Measurements from ENCODE around the gene CCN6.

DNA sequence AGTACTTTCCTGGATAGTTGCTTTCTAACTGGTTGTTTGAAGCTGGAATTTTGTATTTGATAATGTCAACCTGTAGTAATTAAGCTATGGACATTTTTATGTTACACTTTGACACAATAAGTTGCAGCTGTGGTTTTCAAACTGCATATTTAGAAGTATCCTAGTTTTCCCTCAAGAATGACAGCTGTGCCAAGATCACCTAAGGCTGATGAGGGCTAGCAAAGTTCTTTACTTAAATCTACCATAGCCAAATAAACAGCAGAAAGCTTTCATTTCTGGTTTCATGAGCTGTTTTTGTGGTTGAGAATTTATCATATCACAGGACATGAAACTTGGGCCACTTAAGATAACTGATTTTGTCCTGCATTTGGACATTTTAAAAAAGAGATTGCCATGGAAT lies 64.1 kb downstream of the CCN6 start:
- TF ChIP-seq POLR2A (IDR thresholded peaks at IDR 0.05; ENCODE audit: low read depth, low read length) (no peak), TAF1 (IDR thresholded peaks at IDR 0.05; ENCODE audit: low read depth, low read length) (no peak), POLR2AphosphoS5 (IDR thresholded peaks at IDR 0.05; ENCODE audit: low read depth, low read length) (no peak), POU2F2 (IDR thresholded peaks at IDR 0.05; ENCODE audit: low read depth, low read length) (no peak), SPI1 (IDR thresholded peaks at IDR 0.05; ENCODE audit: low read depth, low read length) (no peak), PAX5 (IDR thresholded peaks at IDR 0.05; ENCODE audit: insufficient read depth, low read length, severe bottlenecking) (no peak)

Data from GM12891 (cell line).